ENCODE data around the gene EPHA6.
A peak's percentile ranks its signal among the peaks of the same experiment; 100 is the strongest.
"Not testable (repeated sequence)": the region's sequence is repeated elsewhere in the genome, so short reads cannot be mapped to it uniquely, and the experiment has no call there.

EPHA6 gene

DNA sequence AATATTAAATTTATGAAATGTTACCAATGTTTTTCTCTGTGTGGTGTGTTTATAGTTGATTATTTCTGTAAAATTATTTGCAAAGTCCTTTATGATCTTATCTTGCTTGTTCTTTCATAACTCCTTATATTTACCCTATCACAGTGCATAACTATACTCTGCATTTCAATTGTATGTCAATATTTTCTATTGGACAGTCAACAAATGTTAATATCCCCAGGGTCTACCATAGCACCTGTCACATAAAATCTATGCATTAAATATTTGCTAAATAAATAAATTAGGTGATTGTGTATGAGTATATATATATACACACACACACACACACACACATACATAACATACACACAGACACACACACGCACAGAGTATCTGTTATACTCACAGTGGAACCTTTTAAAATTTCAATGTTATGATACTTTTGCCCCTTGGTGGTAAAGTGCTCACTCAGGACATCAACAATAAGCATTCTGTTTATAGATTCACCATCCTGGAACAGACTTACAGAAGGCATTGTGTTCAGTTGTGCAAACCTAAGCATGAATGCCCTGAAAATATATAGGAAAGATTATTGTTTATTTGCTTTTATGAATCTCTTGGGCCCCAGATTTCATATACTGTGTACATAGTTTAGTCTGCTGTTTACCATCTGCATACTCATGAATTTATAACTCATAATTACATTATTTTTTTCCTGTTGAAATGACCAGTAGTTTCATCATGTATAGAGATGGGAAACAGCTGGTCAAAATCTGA lies 443.7 kb downstream of the EPHA6 start:
- peak; percentile 92 for DNase-seq (ENCODE audit: low read depth)
- no peak overlapping the region for H3K4me3 ChIP-seq (ENCODE audit: low read depth, low read length)
- TF ChIP-seq, protein P1, sequence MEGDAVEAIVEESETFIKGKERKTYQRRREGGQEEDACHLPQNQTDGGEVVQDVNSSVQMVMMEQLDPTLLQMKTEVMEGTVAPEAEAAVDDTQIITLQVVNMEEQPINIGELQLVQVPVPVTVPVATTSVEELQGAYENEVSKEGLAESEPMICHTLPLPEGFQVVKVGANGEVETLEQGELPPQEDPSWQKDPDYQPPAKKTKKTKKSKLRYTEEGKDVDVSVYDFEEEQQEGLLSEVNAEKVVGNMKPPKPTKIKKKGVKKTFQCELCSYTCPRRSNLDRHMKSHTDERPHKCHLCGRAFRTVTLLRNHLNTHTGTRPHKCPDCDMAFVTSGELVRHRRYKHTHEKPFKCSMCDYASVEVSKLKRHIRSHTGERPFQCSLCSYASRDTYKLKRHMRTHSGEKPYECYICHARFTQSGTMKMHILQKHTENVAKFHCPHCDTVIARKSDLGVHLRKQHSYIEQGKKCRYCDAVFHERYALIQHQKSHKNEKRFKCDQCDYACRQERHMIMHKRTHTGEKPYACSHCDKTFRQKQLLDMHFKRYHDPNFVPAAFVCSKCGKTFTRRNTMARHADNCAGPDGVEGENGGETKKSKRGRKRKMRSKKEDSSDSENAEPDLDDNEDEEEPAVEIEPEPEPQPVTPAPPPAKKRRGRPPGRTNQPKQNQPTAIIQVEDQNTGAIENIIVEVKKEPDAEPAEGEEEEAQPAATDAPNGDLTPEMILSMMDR (IDR thresholded peaks at IDR 0.05; ENCODE audit: control insufficient read depth, extremely low read depth, insufficient read depth), result no peak

DNA sequence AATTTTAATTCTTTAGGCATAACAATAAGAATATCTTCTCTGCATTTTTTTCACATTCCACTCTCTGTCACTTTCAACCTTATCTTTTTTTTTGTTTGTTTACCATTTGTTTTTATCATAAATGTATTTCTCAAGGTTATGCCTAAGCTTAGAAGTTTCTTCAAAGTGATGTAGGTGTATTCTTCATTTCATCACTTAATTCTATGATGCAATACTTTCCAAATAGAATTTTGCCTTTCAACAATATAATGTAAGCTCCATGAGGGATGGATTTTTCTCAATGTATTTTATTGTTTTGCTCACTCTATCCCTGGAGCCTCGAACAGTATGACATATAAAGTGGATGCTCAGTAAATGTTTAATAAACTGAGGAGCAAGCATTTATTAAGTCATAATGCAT lies 444.9 kb downstream of the EPHA6 start:
- TF ChIP-seq, protein P1 (IDR thresholded peaks at IDR 0.05; ENCODE audit: control insufficient read depth, extremely low read depth, insufficient read depth), result no peak
- no peak for DNase-seq (ENCODE audit: low read depth)
- no peak overlapping the region for H3K4me3 ChIP-seq (ENCODE audit: low read depth, low read length)

DNA sequence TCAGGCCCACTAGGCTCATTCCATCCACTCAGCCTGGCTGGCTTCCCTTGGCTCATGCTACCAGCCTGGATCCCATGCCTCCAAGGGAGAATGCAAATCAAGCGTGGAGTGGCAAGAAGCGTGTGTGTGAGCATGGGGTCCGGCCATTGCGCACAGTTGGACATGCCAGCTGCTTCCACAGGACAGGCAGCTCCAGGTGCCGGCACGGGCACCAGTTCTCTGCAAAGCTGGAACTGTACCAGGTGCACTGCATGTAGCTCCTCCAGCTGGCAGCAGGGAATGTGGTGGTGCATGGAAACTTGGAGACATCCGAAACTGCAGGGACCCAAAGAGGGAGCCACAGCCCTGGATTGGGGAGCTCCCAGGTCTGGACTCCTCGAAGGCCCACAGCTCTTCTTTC lies 449.8 kb downstream of the EPHA6 start:
- H3K4me3 ChIP-seq (ENCODE audit: low read depth, low read length), result no peak overlapping the region
- DNase-seq (ENCODE audit: low read depth), result no peak
- TF ChIP-seq, protein P1 (IDR thresholded peaks at IDR 0.05; ENCODE audit: control insufficient read depth, extremely low read depth, insufficient read depth), result no peak

DNA sequence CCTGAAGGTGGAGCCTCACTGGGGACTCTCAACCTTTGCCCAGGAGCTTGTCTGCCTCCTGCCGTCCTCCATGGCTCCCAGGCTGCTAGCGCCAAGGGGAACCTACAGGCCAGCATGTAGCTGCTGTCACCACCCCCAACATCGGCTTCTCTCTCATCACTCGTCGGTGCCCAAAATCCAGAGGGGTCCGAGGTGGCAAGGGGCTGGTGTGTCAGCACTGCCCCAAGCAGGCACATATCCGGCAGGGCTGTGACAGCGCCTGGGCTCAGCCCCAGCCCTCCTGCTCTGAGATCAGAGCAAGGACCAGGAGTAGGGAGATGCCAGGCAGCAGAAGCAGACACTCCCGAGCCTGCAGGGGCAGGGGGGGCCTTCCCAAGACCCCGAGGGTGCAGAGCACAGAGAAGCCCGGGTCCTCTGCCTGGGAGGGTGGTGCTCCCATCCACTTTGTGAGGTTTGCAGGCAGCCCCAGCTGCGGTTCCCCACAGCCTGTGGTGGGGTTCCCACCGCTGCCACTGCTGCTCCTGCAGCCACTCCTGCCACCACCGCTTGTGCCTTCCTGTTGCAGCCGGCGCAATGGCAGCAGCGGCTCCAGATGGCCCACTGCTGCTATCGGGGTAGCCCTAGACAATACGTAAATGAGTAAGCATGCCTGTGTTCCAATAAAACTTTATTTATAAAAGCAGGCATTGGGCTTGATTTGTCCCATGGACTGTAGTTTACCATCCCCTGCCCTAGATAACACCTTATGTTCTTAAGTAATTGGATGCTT lies 451.0 kb downstream of the EPHA6 start:
- TF ChIP-seq, protein P1 (IDR thresholded peaks at IDR 0.05; ENCODE audit: control insufficient read depth, extremely low read depth, insufficient read depth), result no peak
- DNase-seq (ENCODE audit: low read depth), result no peak
- H3K4me3 ChIP-seq (ENCODE audit: low read depth, low read length), result no peak overlapping the region

DNA sequence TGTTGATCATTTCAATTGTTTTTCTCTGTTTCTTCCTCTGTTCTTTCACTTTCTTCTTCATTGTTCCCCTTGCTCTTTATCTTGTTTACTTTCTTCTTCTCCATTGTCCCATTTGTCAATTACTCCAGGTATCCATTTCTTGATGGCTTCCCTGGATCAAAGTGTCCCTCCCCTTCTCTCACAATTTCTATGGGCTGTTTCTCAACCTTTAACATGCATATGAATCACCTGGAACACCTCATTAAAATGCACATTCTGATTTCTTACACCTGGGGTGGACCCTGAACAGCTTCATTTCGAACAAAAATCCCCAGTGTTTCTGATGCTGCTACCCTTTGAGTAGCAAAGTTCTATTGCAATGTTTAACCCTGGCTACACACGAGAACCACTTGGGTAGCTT lies 454.8 kb downstream of the EPHA6 start:
- TF ChIP-seq, protein P1 (IDR thresholded peaks at IDR 0.05; ENCODE audit: control insufficient read depth, extremely low read depth, insufficient read depth), result no peak
- no peak overlapping the region for H3K4me3 ChIP-seq (ENCODE audit: low read depth, low read length)
- no peak for DNase-seq (ENCODE audit: low read depth)

DNA sequence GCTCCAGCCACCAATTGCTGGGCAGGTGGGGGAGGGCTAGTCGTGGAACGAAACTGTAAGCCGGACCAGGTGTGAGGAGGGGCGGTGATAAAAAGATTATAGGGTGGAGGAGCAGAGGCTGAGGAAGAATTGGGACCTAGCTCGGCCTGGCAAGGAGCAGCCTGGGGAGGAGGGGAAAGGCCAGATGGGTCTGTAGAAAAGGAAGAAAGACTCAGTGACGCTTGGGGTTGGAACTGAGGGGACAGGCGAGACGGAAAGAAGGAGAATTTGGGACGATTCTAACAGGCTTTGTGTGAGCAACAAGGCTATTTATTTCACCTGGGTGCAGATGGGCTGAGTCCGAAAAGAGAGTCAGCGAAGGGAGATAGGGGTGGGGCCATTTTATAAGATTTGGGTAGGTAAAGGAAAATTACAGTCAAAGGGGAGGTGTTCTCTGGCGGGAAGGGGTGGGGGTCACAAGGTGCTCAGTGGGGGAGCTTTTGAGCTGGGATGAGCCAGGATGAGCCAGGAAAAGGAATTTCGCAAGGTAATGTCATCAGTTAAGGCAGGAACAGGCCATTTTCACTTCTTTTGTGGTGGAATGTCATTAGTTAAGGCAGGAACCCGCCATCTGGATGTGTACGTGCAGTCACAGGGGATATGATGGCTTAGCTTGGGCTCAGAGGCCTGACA lies 462.6 kb downstream of the EPHA6 start:
- not testable (repeated sequence) for DNase-seq (ENCODE audit: low read depth); H3K4me3 ChIP-seq (ENCODE audit: low read depth, low read length)

DNA sequence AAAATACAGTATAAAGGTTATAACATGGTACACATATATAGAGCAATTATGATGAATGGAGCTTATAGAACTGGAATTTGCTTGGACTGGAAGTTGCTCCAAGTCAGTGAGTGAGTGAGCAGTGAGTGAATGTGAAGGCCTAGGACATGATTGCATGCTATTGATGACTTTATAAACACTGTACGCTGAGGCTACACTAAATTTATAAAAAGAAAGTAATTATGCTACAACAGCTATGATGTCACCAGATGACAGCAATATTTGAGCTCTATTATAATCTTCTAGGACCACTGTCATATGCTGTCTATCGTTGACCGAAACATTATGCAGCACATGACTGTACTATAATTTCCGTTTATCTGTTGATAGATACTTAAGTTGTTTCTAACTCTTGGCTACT lies 463.3 kb downstream of the EPHA6 start:
- no peak for DNase-seq (ENCODE audit: low read depth)
- no peak overlapping the region for H3K4me3 ChIP-seq (ENCODE audit: low read depth, low read length)
- TF ChIP-seq, protein P1 (IDR thresholded peaks at IDR 0.05; ENCODE audit: control insufficient read depth, extremely low read depth, insufficient read depth), result no peak

All from LNCaP clone FGC (cell line).